ENCODE results near the gene CPNE2.

CPNE2 gene

DNA sequence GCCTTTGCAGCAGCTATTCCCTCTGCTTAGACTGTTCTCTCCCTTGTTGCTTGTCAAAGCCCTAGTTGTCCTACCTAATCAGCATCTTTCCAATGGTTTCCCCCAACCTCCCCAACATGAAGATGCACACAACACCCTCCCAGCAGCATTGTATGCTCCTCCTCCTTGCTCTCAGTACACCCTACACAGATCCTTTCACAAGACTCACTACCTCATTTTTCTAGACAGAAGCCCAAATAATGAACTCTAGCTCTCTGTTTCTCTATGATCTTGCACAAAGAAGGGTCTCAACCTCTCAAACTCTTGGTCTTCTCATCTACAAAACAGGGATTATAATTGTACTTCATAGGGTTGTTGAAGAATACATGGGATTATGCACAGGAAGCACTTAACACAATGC lies 74.1 kb downstream of the CPNE2 start:
- CTCF ChIA-PET = interaction anchor here (0.6 to 8.1 kb wide), 14 partner anchors 9 to 141 kb away, joined by 3 to 104 read pairs (median 3); partner anchors contain the start of genes PSME3IP1 and RSPRY1
- Histone ChIP-seq H3K4me1 (ENCODE audit: control extremely low read depth in 1 of 4, control insufficient read depth in 4 of 4, insufficient read depth in 4 of 4, low read length in 3 of 4) (peaks cover 0 to 8% (median 0%) of the 10 kb centered on the region in 4 experiments), H3K27me3 (replicated peaks in 2 of 5; ENCODE audit: control insufficient read depth in 4 of 5, insufficient read depth in 5 of 5, low read length in 4 of 5) (no peaks in the 10 kb centered on the region), H3K9me3 (ENCODE audit: control extremely low read depth in 1 of 5, control insufficient read depth in 4 of 5, insufficient read depth in 2 of 5, low read depth in 1 of 5, low read length in 4 of 5) (no peaks in the 10 kb centered on the region), H3K36me3 (ENCODE audit: control insufficient read depth in 4 of 4, insufficient read depth in 4 of 4, low read length in 3 of 4) (peaks cover 15 to 68% (median 47%) of the 10 kb centered on the region in 4 experiments), H3K4me3 (ENCODE audit: control insufficient read depth in 1 of 7, extremely low read depth in 1 of 7, insufficient read depth in 4 of 7, low read depth in 2 of 7, low read length in 6 of 7) (no peak overlapping the region), H3K27ac (ENCODE audit: insufficient read depth in 1 of 2, low read depth in 1 of 2, low read length in 2 of 2, poor library complexity in 1 of 2, severe bottlenecking in 2 of 2) (no peak overlapping the region)
- DNase-seq = no peak
- POLR2A ChIA-PET = no interaction called here

DNA sequence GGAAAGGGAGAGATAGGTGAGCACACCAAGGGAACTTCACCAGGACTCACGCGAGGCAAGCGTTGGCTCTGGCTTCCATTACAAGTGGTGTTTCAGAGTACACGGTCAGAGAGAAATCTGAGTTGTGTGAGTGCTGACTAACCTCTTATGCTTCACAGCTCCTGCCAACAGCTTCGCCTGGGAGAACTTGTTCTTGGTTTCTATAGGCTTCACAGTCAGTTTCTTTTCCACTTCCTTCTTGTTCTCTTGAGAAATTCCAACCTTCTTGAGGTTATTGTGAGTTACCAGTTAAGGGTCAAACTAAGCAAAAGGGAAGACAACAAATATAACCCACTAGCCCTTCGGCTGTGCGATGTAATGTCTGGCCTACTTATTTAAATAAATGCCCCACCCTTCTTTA lies 74.6 kb downstream of the CPNE2 start:
- H3K4me3 ChIP-seq (ENCODE audit: control insufficient read depth in 1 of 7, extremely low read depth in 1 of 7, insufficient read depth in 4 of 7, low read depth in 2 of 7, low read length in 6 of 7) = no peak overlapping the region
- H3K27ac ChIP-seq (ENCODE audit: insufficient read depth in 1 of 2, low read depth in 1 of 2, low read length in 2 of 2, poor library complexity in 1 of 2, severe bottlenecking in 2 of 2) = no peak overlapping the region
- no peak for DNase-seq
- 88% methylated on average over 5 of the region's 7 CpGs for WGBS (ENCODE audit: insufficient coverage)
- H3K36me3 ChIP-seq (ENCODE audit: control insufficient read depth in 4 of 4, insufficient read depth in 4 of 4, low read length in 3 of 4) = peaks cover 20 to 68% (median 50%) of the 10 kb centered on the region in 4 experiments
- POLR2A ChIA-PET = no interaction called here
- H3K27me3 ChIP-seq (replicated peaks in 2 of 5; ENCODE audit: control insufficient read depth in 4 of 5, insufficient read depth in 5 of 5, low read length in 4 of 5) = no peaks in the 10 kb centered on the region
- no peaks in the 10 kb centered on the region for H3K9me3 ChIP-seq (ENCODE audit: control extremely low read depth in 1 of 5, control insufficient read depth in 4 of 5, insufficient read depth in 2 of 5, low read depth in 1 of 5, low read length in 4 of 5)
- CTCF ChIA-PET = interaction anchor here (0.6 to 8.1 kb wide), 15 partner anchors 8 to 203 kb away, joined by 3 to 104 read pairs (median 3); partner anchors contain the start of genes PSME3IP1 and RSPRY1
- H3K4me1 ChIP-seq (ENCODE audit: control extremely low read depth in 1 of 4, control insufficient read depth in 4 of 4, insufficient read depth in 4 of 4, low read length in 3 of 4) = peaks cover 0 to 8% (median 0%) of the 10 kb centered on the region in 4 experiments

DNA sequence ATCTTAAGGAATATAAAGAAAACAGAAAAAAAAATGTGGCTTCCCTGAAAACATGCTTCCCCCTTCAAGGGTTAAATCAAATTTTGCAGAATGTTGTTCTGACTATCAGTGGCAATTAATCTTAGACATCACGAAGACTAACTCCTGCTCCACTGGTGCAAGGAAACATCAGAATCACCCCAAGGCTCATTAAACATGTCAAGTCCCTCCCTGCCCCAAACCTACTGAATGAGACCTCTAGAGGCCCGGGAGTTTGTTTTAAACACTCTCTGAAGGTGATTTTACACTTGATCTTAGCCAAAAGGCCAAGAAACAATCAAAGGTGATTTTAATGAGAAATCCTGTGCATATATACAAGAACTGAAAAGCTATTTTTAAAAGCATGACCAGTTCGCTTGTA lies 75.2 kb downstream of the CPNE2 start:
- Histone ChIP-seq H3K4me3 (ENCODE audit: control insufficient read depth in 1 of 7, extremely low read depth in 1 of 7, insufficient read depth in 4 of 7, low read depth in 2 of 7, low read length in 6 of 7) (no peak overlapping the region), H3K27ac (ENCODE audit: insufficient read depth in 1 of 2, low read depth in 1 of 2, low read length in 2 of 2, poor library complexity in 1 of 2, severe bottlenecking in 2 of 2) (no peak overlapping the region), H3K36me3 (ENCODE audit: control insufficient read depth in 4 of 4, insufficient read depth in 4 of 4, low read length in 3 of 4) (peaks cover 23 to 71% (median 50%) of the 10 kb centered on the region in 4 experiments), H3K9me3 (ENCODE audit: control extremely low read depth in 1 of 5, control insufficient read depth in 4 of 5, insufficient read depth in 2 of 5, low read depth in 1 of 5, low read length in 4 of 5) (no peaks in the 10 kb centered on the region), H3K27me3 (replicated peaks in 2 of 5; ENCODE audit: control insufficient read depth in 4 of 5, insufficient read depth in 5 of 5, low read length in 4 of 5) (no peaks in the 10 kb centered on the region), H3K4me1 (ENCODE audit: control extremely low read depth in 1 of 4, control insufficient read depth in 4 of 4, insufficient read depth in 4 of 4, low read length in 3 of 4) (peaks cover 0 to 8% (median 0%) of the 10 kb centered on the region in 4 experiments)
- ChIA-PET POLR2A (no interaction called here), CTCF (interaction anchor here (0.7 to 8.1 kb wide), 11 partner anchors 8 to 205 kb away, joined by 3 to 104 read pairs (median 3); partner anchors contain the start of gene CPNE2)
- no peak for DNase-seq
- WGBS (ENCODE audit: insufficient coverage) = 81% methylated on average over 3 of the region's 3 CpGs

DNA sequence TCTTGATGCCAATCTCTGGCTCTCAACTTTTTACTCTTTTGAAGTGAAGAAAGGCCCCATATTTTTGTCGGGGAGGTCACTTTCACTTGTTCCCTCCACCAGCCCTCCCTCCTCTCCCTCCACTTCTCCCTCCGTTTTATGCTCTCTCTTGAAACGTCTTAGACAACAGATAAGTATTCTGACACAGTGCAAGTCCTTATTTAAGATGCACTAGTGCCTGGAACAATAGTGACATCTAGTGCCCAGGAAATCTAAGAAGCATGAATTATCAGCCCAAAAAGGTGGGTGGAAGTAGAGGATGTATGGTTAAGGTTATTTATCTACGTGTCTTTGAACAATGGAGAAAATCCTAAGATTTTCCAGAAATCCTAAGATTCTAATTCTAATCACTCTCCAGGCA lies 75.6 kb downstream of the CPNE2 start:
- Histone ChIP-seq H3K4me1 (ENCODE audit: control extremely low read depth in 1 of 4, control insufficient read depth in 4 of 4, insufficient read depth in 4 of 4, low read length in 3 of 4) (peaks cover 0 to 8% (median 0%) of the 10 kb centered on the region in 4 experiments), H3K36me3 (ENCODE audit: control insufficient read depth in 4 of 4, insufficient read depth in 4 of 4, low read length in 3 of 4) (peaks cover 25 to 75% (median 52%) of the 10 kb centered on the region in 4 experiments), H3K27me3 (replicated peaks in 2 of 5; ENCODE audit: control insufficient read depth in 4 of 5, insufficient read depth in 5 of 5, low read length in 4 of 5) (no peaks in the 10 kb centered on the region), H3K27ac (ENCODE audit: insufficient read depth in 1 of 2, low read depth in 1 of 2, low read length in 2 of 2, poor library complexity in 1 of 2, severe bottlenecking in 2 of 2) (no peak overlapping the region), H3K9me3 (ENCODE audit: control extremely low read depth in 1 of 5, control insufficient read depth in 4 of 5, insufficient read depth in 2 of 5, low read depth in 1 of 5, low read length in 4 of 5) (no peaks in the 10 kb centered on the region), H3K4me3 (ENCODE audit: control insufficient read depth in 1 of 7, extremely low read depth in 1 of 7, insufficient read depth in 4 of 7, low read depth in 2 of 7, low read length in 6 of 7) (no peak overlapping the region)
- DNase-seq = peak; percentile 83 to 91 (median 90)
- 0% methylated on average over 1 of the region's 4 CpGs for WGBS (ENCODE audit: insufficient coverage)
- CTCF ChIA-PET = interaction anchor here (0.7 to 8.1 kb wide), 11 partner anchors 9 to 206 kb away, joined by 3 to 104 read pairs (median 3); partner anchors contain the start of gene CPNE2
- POLR2A ChIA-PET = no interaction called here

DNA sequence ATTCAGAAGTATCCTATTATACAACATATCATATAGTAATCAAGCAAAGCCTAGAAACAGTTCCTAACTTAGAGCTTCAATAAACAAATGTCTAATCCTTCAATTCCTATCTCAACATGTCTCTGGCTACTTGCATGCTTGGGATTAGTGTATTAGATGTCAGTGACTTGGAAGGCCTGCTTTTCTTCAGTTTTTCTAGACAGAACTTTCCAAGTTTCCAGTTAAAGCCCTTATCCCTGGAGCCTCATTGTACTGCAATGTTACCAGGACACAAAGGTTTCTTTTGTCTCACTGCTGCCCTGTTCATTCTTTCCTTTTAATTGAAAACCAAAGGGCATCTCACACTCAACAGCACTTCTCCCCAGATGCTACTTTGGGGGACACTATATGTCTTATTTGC lies 76.9 kb downstream of the CPNE2 start:
- peaks cover 0 to 8% (median 0%) of the 10 kb centered on the region in 4 experiments for H3K4me1 ChIP-seq (ENCODE audit: control extremely low read depth in 1 of 4, control insufficient read depth in 4 of 4, insufficient read depth in 4 of 4, low read length in 3 of 4)
- no peaks in the 10 kb centered on the region for H3K27me3 ChIP-seq (replicated peaks in 2 of 5; ENCODE audit: control insufficient read depth in 4 of 5, insufficient read depth in 5 of 5, low read length in 4 of 5)
- no peak overlapping the region for H3K4me3 ChIP-seq (ENCODE audit: control insufficient read depth in 1 of 7, extremely low read depth in 1 of 7, insufficient read depth in 4 of 7, low read depth in 2 of 7, low read length in 6 of 7)
- POLR2A ChIA-PET = no interaction called here
- no peak for DNase-seq
- no peak overlapping the region for H3K27ac ChIP-seq (ENCODE audit: insufficient read depth in 1 of 2, low read depth in 1 of 2, low read length in 2 of 2, poor library complexity in 1 of 2, severe bottlenecking in 2 of 2)
- CTCF ChIA-PET = interaction anchor here (0.9 to 8.1 kb wide), 6 partner anchors 7 to 85 kb away, joined by 4 to 104 read pairs (median 6); partner anchors contain the start of gene PSME3IP1
- H3K9me3 ChIP-seq (ENCODE audit: control extremely low read depth in 1 of 5, control insufficient read depth in 4 of 5, insufficient read depth in 2 of 5, low read depth in 1 of 5, low read length in 4 of 5) = no peaks in the 10 kb centered on the region
- H3K36me3 ChIP-seq (ENCODE audit: control insufficient read depth in 4 of 4, insufficient read depth in 4 of 4, low read length in 3 of 4) = peaks cover 27 to 66% (median 46%) of the 10 kb centered on the region in 4 experiments

DNA sequence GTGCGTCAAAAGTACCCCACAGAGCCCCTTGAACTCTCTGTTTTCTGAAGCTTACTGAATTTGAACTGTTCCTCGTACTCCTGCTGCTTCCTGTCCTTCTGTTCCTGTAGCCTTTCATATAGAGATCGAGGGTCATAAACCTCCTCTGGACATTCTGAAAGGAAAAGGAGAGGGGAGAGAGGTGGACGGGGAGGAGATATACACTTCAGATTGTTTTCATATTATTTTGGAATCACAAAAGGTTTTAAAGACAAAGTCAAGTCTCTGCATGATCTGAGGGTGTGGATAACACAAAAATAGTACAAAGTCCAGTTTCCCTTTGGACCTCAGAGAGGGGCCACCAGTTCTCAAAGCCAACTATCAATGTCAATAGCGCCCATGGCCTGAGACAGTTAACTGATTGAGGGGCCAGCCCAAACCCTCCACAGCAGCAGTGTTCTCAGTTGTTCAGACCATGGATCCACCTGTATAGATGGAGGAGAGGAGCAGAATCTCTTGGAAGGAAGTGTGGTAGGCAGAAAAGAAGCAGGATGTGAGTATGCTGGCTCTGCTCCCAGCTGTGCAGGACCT lies 80.4 kb downstream of the CPNE2 start:
- ChIA-PET POLR2A (no interaction called here), CTCF (interaction anchor here (1.3 to 2.1 kb wide), 2 partner anchors 80 to 89 kb away, joined by 3 to 10 read pairs; partner anchors contain the start of gene CPNE2)
- H3K9me3 ChIP-seq (ENCODE audit: control extremely low read depth in 1 of 5, control insufficient read depth in 4 of 5, insufficient read depth in 2 of 5, low read depth in 1 of 5, low read length in 4 of 5) = no peaks in the 10 kb centered on the region
- peaks cover 14 to 45% (median 29%) of the 10 kb centered on the region in 4 experiments for H3K36me3 ChIP-seq (ENCODE audit: control insufficient read depth in 4 of 4, insufficient read depth in 4 of 4, low read length in 3 of 4)
- 92% methylated on average over 4 of the region's 5 CpGs for WGBS (ENCODE audit: insufficient coverage)
- no peak overlapping the region for H3K4me3 ChIP-seq (ENCODE audit: control insufficient read depth in 1 of 7, extremely low read depth in 1 of 7, insufficient read depth in 4 of 7, low read depth in 2 of 7, low read length in 6 of 7)
- DNase-seq = no peak
- peaks cover 0 to 1% (median 0%) of the 10 kb centered on the region in 4 experiments for H3K4me1 ChIP-seq (ENCODE audit: control extremely low read depth in 1 of 4, control insufficient read depth in 4 of 4, insufficient read depth in 4 of 4, low read length in 3 of 4)
- H3K27ac ChIP-seq (ENCODE audit: insufficient read depth in 1 of 2, low read depth in 1 of 2, low read length in 2 of 2, poor library complexity in 1 of 2, severe bottlenecking in 2 of 2) = no peak overlapping the region
- no peaks in the 10 kb centered on the region for H3K27me3 ChIP-seq (replicated peaks in 2 of 5; ENCODE audit: control insufficient read depth in 4 of 5, insufficient read depth in 5 of 5, low read length in 4 of 5)

DNA sequence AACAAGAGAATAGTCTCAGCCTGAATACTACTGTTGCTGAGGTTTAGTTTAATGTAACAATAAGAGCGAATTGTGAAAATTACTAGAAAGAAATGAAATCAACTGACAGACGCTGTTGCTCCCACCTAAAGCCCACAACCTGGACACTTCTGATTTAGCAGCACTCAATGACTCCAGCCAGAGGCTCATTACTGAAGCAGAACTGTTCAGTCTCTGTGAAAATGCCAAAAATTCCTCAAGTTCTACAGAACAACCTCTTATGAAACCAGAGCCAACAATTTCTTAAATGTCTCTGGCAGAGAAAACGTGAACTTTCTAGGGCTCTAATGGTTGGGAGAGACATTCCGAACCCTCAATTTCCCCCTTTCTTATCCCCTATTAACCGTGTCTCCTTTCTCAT lies 83.5 kb downstream of the CPNE2 start:
- POLR2A ChIA-PET = no interaction called here
- Histone ChIP-seq H3K36me3 (ENCODE audit: control insufficient read depth in 4 of 4, insufficient read depth in 4 of 4, low read length in 3 of 4) (peaks cover 16 to 29% (median 23%) of the 10 kb centered on the region in 4 experiments), H3K4me1 (ENCODE audit: control extremely low read depth in 1 of 4, control insufficient read depth in 4 of 4, insufficient read depth in 4 of 4, low read length in 3 of 4) (no peaks in the 10 kb centered on the region), H3K9me3 (ENCODE audit: control extremely low read depth in 1 of 5, control insufficient read depth in 4 of 5, insufficient read depth in 2 of 5, low read depth in 1 of 5, low read length in 4 of 5) (no peaks in the 10 kb centered on the region), H3K4me3 (ENCODE audit: control insufficient read depth in 1 of 7, extremely low read depth in 1 of 7, insufficient read depth in 4 of 7, low read depth in 2 of 7, low read length in 6 of 7) (no peak overlapping the region), H3K27me3 (replicated peaks in 2 of 5; ENCODE audit: control insufficient read depth in 4 of 5, insufficient read depth in 5 of 5, low read length in 4 of 5) (no peaks in the 10 kb centered on the region), H3K27ac (ENCODE audit: insufficient read depth in 1 of 2, low read depth in 1 of 2, low read length in 2 of 2, poor library complexity in 1 of 2, severe bottlenecking in 2 of 2) (no peak overlapping the region)
- CTCF ChIA-PET = interaction anchor here (1.1 to 1.2 kb wide), 2 partner anchors 9 to 93 kb away, joined by 3 to 4 read pairs; no protein-coding TSS in a partner anchor
- no peak for DNase-seq
- WGBS (ENCODE audit: insufficient coverage) = 100% methylated on average over 4 of the region's 5 CpGs
